Testis (tissue), 3 donors: Measurements from ENCODE around the gene HPSE2. TPM values are rescaled to one million over a fixed set of nuclear protein-coding genes. Genes with fewer than 3 reads are reported as not detected.

Experiments used
- DNase-seq: peaks from one replicate; pipeline ENCODE4 v3.0.0-alpha.2; 2019
- H3K27ac ChIP-seq, 2 donors: fragments of 200-600 bp; sonication (generic); one replicate each; pipeline ENCODE4 v1.5.1; 2019
- H3K27me3 ChIP-seq: fragments of 200-600 bp; sonication (generic); one replicate; pipeline ENCODE4 v1.5.1; 2019
- H3K36me3 ChIP-seq: fragments of 200-600 bp; sonication (generic); one replicate; pipeline ENCODE4 v1.5.1; 2017; ENCODE audit warnings: low read depth; ENCODE audit errors: missing control alignments
- H3K4me1 ChIP-seq: fragments of 200-600 bp; sonication (generic); one replicate; pipeline ENCODE4 v1.5.1; 2019
- H3K4me3 ChIP-seq, 2 donors: fragments of 200-600 bp; sonication (generic); one replicate each; pipeline ENCODE4 v1.5.1; 2017 to 2019
- H3K9me3 ChIP-seq: fragments of 200-600 bp; sonication (generic); one replicate; pipeline ENCODE4 v1.5.1; 2017
- POLR2A ChIP-seq: fragments of 450-650 bp; IDR thresholded peaks from one replicate; pipeline ENCODE4 v1.6.1; 2017; ENCODE audit warnings: antibody characterized with exemption, mild to moderate bottlenecking, moderate library complexity
- WGBS, 2 donors: methylation state at CpG; one replicate each; pipeline ENCODE4 v1.1.5; 2018; 5-methylcytosine and 5-hydroxymethylcytosine counted together
- intact Hi-C: fragments of 100-400 bp; cut with DNase I; formaldehyde crosslinking; loops from one replicate; pipeline ENCODE4 v1.15.1; 2023; ENCODE audit warnings: low total_unique reads
- polyA plus RNA-seq: library from polyadenylated mRNA; stranded (reverse); fragments of 350-450 nt; fragmentation: Illumina TruSeq; extraction: RNeasy Lipid Tissue Mini Kit (QIAGEN cat#74804); gene quantifications from one replicate; pipeline ENCODE4 v1.2.3, GENCODE V29; 2014; ENCODE audit warnings: low read depth, low replicate concordance; ENCODE audit not compliant: insufficient read depth
- total RNA-seq, 2 donors: library from RNA; depleted of rRNA; stranded (reverse); fragments of >200 nt; gene quantifications; one replicate each; pipeline ENCODE4 v1.2.3, GENCODE V29; 2016
- TF ChIP-seq, protein P1 (sequence below), 3 experiments: fragments of 450-650 bp in 2 of 3; fragments of 200-600 bp in 1 of 3; sonication (generic) in 1 of 3; IDR thresholded peaks; one replicate each; pipeline ENCODE4 v1.5.1; 2016 to 2019; ENCODE audit warnings: antibody characterized with exemption in 3 of 3, mild to moderate bottlenecking in 2 of 3, moderate library complexity in 1 of 3

Gene HPSE2
- total and polyA plus RNA-seq, 3 donors from 2014 or later, result 1.7 to 4.1 (median 2.5) TPM

- Histone ChIP-seq H3K4me3 (no peak overlapping the region), H3K36me3 (no peaks in the 10 kb centered on the region), H3K27me3 (no peaks in the 10 kb centered on the region), H3K4me1 (no peaks in the 10 kb centered on the region), H3K9me3 (no peaks in the 10 kb centered on the region), H3K27ac (no peak overlapping the region)
- intact Hi-C loops, result no loop called here
- no peak for DNase-seq
- WGBS, 2 donors, result 75 to 85% methylated on average over 1 of the region's 1 CpG
- TF ChIP-seq POLR2A, result no peak
Measured at GRCh38 chr10:98627711-98628110, 607.9 kb downstream of the HPSE2 start.

- DNase-seq, result no peak
- no peaks in the 10 kb centered on the region for H3K27me3 ChIP-seq
- TF ChIP-seq, protein P1, sequence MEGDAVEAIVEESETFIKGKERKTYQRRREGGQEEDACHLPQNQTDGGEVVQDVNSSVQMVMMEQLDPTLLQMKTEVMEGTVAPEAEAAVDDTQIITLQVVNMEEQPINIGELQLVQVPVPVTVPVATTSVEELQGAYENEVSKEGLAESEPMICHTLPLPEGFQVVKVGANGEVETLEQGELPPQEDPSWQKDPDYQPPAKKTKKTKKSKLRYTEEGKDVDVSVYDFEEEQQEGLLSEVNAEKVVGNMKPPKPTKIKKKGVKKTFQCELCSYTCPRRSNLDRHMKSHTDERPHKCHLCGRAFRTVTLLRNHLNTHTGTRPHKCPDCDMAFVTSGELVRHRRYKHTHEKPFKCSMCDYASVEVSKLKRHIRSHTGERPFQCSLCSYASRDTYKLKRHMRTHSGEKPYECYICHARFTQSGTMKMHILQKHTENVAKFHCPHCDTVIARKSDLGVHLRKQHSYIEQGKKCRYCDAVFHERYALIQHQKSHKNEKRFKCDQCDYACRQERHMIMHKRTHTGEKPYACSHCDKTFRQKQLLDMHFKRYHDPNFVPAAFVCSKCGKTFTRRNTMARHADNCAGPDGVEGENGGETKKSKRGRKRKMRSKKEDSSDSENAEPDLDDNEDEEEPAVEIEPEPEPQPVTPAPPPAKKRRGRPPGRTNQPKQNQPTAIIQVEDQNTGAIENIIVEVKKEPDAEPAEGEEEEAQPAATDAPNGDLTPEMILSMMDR (IDR thresholded peaks at IDR 0.05), result no peak
- no peak for TF ChIP-seq POLR2A
- no peaks in the 10 kb centered on the region for H3K9me3 ChIP-seq
- no peak overlapping the region for H3K27ac ChIP-seq
- intact Hi-C loops, result no loop called here
- WGBS, 2 donors, result 53 to 57% methylated on average over 2 of the region's 2 CpGs
- H3K36me3 ChIP-seq, result no peaks in the 10 kb centered on the region
- H3K4me3 ChIP-seq, result no peak overlapping the region
- H3K4me1 ChIP-seq, result no peaks in the 10 kb centered on the region
Measured at GRCh38 chr10:98624963-98625362, 610.7 kb downstream of the HPSE2 start.

GRCh38 chr10:98623176-98623575, 612.5 kb downstream of the HPSE2 start:
- no peaks in the 10 kb centered on the region for H3K36me3 ChIP-seq
- H3K27me3 ChIP-seq, result no peaks in the 10 kb centered on the region
- 84 to 91% methylated on average over 3 of the region's 3 CpGs for WGBS, 2 donors
- H3K4me3 ChIP-seq, result no peak overlapping the region
- TF ChIP-seq, protein P1 (IDR thresholded peaks at IDR 0.05), result no peak
- TF ChIP-seq POLR2A, result no peak
- no peak overlapping the region for H3K27ac ChIP-seq
- H3K9me3 ChIP-seq, result no peaks in the 10 kb centered on the region
- DNase-seq, result no peak
- intact Hi-C loops, result no loop called here
- H3K4me1 ChIP-seq, result no peaks in the 10 kb centered on the region

- Histone ChIP-seq H3K27ac (no peak overlapping the region), H3K4me3 (no peak overlapping the region), H3K9me3 (no peaks in the 10 kb centered on the region), H3K36me3 (no peaks in the 10 kb centered on the region), H3K4me1 (no peaks in the 10 kb centered on the region), H3K27me3 (no peaks in the 10 kb centered on the region)
- DNase-seq, result no peak
- TF ChIP-seq POLR2A, result no peak
- TF ChIP-seq, protein P1 (IDR thresholded peaks at IDR 0.05), result no peak
- WGBS, 2 donors, result 67 to 71% methylated on average over 1 of the region's 1 CpG
- intact Hi-C loops, result no loop called here
Measured at GRCh38 chr10:98621630-98622029, 614.0 kb downstream of the HPSE2 start.

DNA sequence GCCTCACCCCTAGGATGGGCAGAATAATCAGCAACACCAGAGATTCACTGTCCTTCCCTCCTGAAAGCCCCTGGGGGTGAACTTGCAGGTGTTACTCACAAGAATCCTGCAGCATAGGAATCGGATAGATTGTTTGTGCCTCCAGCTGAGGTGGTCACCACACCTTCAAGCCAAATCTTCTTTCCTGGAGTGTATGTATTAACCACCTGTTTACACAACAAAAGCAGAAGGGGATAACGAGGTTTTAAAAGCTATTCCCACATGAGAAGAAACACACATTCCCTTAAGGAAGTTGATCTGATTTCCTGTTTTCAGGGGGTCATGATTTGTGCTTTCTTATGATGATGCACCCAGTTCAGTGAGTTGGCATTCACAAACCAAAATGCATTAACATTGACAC, 615.1 kb downstream of the HPSE2 start:
- DNase-seq, result no peak
- no peaks in the 10 kb centered on the region for H3K27me3 ChIP-seq
- intact Hi-C loops, result no loop called here
- WGBS, 2 donors, result 76 to 78% methylated on average over 2 of the region's 2 CpGs
- H3K4me3 ChIP-seq, result no peak overlapping the region
- no peak overlapping the region for H3K27ac ChIP-seq
- H3K9me3 ChIP-seq, result no peaks in the 10 kb centered on the region
- no peaks in the 10 kb centered on the region for H3K36me3 ChIP-seq
- TF ChIP-seq, protein P1 (IDR thresholded peaks at IDR 0.05), result no peak
- H3K4me1 ChIP-seq, result no peaks in the 10 kb centered on the region
